ENCODE measurements around the gene INTS15.
"Not testable (repeated sequence)": the region's sequence is repeated elsewhere in the genome, so short reads cannot be mapped to it uniquely, and the experiment has no call there.

INTS15 gene

DNA sequence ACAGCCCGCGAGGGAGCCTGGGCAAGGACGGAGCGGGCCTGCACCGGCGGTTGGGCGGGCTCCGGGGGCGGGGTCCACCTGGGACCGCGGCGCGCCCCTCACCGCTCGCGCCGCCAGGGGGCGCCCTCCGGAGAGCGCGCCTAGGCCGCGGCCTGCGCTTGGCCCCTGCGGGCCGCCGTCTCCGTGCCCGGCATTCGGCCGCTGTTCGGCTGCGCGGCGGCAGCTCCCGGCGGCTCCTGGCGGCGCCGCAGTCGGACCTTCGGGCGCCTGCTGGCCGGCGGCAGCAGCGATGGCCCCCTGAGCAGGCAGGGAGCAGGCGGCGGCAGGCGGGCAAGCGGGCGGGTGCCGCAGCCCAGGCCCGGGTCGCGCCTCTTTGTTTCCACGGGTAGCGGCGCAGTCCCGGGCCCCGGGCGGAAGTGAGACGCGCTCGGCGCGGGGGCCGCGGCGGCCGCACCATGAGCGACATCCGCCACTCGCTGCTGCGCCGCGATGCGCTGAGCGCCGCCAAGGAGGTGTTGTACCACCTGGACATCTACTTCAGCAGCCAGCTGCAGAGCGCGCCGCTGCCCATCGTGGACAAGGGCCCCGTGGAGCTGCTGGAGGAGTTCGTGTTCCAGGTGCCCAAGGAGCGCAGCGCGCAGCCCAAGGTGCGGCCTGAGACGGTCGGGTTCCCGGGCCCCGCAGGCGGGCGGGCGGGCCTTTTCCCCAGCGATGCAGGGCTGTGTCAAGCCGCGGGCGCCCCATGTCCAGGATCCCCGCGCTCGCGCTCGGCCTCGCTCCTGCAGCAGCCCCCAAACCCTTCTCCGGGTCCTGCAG, at the start of gene INTS15:
TSS of gene INTS15 (plus strand) at position 193 of the 816 bp plus-strand sequence. CDS start at position 456, 263 bp downstream.
- DNase-seq: no peak

DNA sequence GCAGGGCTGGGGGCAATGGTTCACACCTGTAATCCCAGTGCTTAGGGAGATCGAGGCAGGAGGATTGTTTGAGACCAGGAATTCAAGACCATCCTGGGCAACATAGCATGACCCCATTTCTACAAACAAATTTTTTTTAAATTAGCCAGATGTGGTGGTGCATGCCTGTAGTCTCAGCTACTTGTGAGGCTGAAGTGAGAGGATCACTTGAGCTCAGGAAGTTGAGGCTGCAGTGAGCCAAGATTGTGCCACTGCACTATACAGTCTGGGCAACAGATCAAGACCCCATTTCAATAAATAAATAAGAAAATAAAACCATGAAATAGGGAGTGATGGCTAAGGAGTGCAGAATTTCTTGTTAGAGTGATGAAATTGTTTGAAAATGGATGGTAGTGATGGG, 47.5 kb upstream of the INTS15 start:
- DNase-seq: no peak

DNA sequence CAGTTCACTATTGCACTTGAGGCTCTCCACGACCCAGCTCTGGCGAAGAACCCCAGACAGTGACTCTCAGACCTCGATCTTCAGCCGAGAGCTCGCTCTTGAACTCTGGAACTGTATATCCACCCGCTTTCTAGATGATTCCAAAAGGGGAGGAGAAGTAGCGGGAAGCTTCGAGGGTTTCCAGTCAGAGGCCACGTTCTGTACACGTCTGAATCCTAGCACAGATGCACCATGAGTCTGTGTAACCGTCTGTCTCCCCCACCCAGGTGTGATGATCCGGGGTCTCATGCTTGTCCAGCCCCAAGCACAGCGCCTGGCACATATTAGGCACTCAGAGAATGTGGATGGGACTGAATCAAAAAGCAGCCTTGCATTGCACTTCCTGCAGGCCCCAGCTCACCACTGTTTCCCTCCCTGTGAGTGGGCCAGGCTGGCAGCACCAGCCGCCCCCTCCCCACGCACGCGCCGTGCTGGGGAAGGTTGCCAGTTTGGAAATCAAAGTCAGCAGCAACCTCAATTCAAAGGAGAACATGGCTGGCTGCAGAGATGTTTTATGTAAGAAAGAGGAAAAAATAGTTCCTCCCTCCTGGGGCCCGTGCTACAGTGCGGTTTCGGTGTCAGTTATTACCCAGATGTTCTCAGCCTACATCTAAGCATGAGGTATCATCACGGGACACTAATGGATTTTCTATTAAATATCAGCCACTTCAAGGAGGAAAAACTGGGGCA, 44.3 kb upstream of the INTS15 start:
- DNase-seq: no peak

DNA sequence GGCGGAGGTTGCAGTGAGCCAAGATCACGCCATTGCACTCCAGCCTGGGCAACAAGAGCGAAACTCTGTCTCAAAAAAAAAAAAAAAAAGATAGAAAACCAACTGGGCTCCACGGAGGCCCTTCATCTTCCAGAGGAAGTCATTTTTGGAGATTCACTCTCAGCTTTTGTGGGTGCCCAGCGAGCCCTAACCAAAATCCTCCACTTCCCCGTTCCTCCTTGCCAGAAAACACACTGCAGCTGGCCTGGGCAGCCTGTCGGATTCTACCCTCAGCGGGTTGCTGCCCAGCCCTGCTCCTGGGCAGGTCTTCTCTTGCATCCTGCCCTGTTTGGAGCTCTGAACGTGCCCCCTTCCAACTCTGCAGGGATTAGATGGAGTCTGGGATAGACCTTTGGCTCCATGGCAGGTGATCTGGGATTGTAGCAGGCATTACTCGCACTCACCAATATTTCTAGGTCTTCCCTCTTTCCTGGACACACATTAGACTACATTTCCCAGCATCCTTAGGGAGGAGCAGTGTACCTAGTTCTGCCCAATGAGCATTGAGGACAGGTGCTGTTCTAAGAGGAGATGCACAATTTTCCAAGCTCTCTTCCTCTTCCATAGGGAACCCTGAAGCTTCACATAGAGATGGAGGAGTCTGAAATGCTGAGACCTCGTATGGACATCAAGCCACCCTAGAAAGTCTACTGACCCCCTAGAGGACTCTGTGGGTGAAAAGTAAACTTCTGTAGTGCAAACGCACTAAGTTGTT, 43.1 kb upstream of the INTS15 start:
- no peak for DNase-seq

DNA sequence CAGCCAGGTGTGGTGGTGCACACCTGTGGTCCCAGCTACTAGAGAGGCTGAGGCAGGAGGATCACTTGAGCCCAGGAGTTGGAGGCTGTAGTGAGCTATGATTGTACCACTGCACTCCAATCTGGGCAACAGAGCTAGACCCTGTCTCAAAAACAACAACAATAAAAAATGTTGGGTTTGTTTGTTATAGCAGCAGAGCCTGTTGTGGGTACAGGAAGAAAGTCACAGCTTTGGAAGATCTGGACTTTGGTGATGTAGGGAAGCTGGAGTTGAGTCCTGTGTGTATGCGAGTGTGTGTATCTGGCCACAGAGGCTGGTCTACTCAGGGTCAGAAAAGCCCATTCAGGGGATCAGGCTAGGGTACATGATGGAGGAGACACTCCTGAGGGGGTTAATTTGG, 42.4 kb upstream of the INTS15 start:
- DNase-seq: no peak

DNA sequence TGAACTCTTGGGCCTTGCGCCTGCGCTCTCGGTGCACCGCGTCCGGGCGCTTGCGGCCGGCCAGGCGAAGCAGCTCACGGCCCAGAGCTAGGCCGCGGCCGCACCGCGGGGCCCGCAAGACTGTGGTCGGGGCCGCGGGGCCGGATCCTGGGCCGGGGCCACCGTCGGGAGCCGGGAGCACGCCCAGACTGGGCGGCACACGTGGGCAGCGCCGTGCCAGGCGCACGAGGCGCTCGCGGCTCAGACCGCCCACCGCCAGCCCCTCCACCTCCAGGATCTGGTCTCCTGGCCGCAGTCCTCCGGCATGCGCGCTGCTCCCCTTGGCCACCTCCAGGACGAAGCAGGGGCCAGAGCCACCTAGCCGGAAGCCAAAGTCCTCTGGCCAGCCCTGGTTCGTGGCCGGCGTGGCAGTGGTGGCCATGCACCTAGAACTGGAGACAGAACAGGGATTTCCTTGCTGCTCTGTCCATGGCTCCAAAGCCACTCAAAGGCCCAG, 38.8 kb upstream of the INTS15 start, which contains the start of gene GRID2IP:
TSS of gene GRID2IP (minus strand) at position 446 of the 496 bp plus-strand sequence. CDS start at position 421, 25 bp downstream.
- no peak for DNase-seq

DNA sequence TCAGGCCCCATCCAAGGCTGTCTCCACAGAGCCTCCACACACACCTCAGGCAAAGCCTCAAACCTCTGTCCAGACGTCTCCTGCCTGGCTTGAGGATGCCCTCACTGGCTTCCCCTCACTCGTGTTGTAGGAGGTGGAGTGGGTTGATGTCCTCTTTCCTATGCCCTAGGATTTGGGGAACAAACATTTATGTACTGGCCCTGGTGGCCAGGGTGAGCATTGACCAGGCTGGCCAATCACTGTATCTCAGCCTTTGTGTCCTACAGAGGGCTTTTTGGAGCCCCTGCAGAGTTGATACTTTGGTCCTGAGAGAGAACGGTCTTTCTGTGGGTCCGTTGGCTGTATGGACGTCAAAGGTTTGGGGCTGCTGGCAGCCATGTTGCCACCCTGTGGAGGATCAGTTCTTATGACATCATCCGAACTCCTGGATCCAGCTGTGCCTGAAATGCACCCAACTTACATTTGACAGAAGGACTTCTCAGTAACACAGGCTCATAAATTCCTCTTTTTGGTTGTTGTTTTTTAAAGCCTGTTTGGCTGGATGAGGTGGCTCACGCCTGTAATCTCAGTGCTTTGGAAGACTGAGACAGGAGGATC, 36.3 kb upstream of the INTS15 start:
- DNase-seq: no peak

DNA sequence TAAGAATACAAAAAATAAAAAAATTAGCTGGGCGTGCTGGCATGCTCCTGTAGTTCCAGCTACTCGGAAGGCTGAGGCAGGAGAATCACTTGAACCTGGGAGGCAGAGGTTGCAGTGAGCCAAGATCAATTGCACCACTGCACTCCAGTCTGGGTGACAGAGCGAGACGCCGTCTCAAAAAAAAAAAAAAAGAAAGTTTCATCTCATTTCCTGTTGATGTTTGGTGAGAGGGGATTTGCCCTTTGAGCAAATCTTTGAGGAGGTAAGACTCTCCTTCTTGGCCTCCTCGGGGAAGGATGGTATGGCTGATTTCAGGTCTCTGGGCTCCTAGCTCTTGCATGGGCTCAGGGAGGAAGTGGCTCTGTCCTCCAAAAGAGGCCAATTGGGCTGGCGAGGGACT, 35.0 kb upstream of the INTS15 start:
- no peak for DNase-seq

DNA sequence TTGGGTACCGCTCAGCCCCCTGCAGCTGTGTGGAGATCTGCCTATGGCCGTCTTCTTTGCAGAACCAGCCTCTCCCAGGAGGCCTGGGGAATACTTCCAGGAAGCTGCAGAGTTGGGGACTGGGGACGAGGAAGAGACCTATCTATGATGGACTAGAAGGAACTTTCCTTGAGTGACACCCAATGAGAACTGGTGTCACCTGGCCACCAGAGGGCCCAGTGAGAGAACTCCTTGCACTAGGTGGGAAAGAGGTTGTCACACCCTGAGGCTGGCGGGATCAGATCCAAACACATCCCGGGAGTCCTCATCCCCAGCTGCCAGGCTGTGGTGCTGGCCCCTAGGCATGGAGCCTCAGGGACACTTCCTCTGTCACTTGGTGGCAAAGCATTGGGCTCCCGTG, 33.6 kb upstream of the INTS15 start:
- DNase-seq: no peak

DNA sequence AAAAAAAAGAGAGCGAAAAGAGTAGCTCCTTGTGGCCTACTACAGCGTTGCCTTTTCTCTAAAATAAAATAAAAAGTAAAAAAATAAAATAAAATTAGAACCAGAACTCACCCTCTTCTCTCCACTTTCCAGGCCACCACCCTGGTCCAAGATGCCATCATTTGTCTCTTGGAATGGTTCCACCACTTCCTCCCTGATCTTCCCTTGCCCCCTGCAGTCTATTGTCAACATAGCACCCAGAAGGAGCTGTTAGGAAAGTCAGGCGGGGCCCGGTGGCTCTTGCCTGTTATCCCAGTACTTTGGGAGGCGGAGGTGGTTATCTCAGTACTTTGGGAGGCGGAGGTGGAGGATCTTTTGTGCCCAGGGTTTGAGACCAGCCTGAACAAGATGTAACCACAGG, 31.0 kb upstream of the INTS15 start:
- no peak for DNase-seq

DNA sequence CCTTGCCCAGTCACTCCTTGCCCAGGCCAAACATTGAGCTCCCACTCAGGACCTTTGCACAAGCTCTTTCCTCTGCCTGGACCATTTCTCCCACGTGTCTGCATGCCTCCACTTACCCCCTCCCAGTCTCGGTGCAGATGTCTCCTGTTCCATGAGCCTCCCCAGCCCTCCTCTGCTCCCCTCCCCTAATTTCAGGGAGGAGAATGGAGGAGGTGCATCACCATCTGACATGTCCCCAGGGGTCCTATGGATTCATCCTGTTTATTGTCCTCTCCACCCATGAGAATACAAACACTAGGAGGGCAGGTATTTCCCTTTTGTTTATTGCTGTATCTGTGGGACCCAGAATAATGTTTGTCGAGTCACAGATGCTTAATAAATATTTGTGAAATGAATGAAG, 29.9 kb upstream of the INTS15 start:
- DNase-seq: no peak

DNA sequence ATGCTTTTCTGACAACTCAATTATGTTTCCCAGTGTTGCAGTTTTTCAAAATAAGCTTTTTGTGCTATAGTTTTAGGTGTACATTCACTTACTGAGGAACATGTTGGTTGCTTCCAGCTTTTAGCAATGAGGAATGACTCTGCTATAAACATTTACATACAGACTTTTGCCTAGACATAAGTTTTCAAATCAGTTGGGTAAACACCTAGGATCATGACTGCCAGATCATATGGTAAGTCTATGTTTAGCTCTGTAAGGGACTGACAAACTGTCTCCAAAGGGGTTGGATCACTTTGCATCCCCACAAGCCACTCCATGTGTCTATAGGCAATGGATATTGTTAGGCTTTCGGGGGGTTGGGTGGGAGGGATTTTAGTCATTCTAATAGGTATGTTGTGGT, 27.7 kb upstream of the INTS15 start:
- no peak for DNase-seq

DNA sequence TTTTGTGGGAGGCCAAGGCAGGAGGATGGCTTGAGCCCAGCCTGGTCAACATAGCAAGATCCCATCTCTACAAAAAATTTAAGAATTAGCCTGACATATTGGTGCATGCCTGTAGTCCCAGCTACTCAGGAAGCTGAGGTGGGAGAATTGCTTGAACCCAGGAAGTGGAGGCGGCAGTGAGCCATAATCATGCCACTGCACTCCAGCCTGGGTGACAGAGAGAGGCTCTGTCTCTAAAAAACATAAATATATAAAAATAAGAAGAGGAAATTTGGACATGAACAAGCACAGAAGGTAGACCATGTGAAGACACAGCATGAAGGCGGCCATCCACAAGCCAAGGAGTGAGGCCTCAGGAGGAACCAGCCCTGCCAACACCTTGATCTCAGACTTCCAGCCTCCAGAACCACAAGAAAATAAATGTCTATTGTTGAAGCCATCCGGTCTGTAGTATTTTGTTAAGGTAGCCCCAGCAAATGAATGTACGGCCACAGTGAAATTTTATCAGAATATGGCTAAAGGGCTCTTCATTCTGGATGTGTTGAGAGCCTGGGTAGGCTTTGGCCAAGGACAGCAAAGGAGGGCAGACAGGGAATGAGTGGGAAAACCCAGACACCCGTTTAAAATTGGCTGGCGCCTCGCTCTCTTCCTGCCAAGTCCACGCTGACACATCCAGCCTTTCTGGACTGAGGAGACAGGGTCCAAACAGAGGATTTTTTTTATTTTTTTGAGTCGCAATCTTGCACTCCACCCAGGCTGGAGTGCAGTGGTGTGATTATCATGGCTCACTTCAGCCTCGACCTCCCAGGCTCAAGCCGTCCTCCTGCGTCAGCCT, 25.7 kb upstream of the INTS15 start:
- DNase-seq: no peak

DNA sequence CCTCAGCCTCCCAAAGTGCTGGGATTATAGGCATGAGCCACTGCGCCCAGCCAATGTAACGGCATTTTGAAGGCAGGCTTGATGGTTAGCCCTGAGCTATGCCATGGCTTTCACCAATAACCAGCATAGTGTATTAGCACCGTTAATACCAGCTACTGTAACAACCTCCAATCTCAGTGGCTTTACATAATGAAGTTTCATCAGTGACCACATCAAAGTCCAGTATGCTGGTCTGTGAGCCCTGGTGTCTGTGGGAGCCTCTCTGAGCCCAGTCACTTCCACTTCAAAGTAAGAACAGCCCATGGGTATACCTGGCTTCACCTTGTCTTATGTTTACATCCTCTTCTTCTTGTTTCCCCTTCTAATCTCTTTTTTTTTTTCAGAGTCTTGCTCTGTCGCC, 24.2 kb upstream of the INTS15 start:
- no peak for DNase-seq

DNA sequence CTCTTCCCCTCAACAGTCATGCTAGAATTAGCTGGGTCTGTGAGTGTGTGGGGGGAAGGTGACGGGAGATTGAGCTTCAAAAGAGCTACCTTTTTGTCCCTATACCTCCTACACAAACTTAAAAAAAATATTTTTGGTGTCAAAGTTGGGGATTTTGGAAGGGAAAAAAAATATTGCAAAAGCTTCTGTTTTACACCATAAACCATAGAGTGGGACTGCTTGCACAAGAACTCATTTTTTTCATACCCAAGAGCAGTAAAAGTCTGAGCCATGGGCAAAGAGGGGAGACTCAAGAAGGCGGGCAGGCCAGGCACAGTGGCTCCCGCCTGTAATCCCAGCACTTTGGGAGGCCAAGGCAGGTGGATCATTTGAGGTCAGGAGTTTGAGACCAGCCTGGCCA, 21.9 kb upstream of the INTS15 start:
- no peak for DNase-seq

DNA sequence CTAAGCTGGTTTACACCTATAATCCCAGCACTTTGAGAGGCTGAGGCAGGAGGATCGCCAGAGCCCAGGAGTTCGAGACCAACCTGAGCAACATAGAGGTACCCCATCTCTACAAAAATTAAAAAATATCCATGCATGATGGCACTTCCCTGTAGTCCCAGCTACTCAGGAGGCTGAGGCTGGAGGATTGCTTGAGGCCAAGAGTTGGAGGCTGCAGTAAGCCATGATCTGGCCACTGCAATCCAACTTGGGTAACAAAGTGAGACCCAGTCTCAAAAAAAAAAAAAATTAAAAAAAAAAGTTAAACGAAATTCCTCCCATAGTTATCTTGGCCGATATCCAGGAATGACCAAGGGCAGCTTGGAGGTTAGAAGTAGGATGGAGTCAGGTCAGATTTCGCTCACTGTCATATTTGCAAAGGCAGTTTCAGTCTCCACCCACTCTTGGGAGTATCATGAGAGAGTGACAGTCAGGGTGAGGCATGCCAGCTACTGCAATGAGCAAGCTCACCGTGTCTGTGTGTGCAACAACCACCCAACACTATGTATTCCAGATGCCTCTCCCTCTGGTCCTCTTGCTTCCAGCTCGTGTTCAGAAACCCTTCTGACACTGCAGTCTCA, 18.6 kb upstream of the INTS15 start:
- DNase-seq: no peak

DNA sequence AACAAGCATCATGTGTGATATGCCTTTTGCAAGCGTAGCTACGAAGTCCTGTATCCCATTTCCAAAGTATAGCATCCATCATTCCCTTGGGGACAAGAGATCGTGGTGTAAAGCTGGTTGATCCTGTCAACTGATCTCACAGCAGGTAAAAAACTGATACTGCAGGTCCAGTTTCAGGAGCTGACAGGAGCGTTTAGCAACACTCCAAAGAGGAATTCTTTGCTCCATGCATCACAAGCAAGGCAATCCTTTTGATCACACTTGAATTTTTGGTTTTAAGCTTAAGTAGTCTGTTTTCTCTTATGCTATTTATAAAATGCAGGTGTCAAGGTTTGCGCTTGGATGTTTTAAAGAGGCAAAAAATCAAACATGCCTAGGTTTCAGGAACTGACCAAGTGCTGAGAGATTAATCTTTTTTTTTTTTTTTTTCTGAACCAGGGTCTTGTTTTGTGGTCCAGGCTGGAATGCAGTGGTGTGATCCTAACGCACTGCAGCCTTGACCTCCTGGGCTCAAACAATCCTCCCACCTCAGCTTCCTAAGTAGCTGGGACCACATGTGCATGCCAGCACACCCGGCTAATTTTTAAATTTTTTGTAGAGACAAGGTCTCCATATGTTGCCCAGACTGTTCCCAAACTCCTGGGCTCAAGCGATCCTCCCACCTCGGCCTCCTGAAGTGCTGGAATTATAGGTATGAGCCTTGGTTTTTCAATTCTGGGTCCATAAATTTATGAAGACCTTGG, 14.4 kb upstream of the INTS15 start:
- no peak for DNase-seq

DNA sequence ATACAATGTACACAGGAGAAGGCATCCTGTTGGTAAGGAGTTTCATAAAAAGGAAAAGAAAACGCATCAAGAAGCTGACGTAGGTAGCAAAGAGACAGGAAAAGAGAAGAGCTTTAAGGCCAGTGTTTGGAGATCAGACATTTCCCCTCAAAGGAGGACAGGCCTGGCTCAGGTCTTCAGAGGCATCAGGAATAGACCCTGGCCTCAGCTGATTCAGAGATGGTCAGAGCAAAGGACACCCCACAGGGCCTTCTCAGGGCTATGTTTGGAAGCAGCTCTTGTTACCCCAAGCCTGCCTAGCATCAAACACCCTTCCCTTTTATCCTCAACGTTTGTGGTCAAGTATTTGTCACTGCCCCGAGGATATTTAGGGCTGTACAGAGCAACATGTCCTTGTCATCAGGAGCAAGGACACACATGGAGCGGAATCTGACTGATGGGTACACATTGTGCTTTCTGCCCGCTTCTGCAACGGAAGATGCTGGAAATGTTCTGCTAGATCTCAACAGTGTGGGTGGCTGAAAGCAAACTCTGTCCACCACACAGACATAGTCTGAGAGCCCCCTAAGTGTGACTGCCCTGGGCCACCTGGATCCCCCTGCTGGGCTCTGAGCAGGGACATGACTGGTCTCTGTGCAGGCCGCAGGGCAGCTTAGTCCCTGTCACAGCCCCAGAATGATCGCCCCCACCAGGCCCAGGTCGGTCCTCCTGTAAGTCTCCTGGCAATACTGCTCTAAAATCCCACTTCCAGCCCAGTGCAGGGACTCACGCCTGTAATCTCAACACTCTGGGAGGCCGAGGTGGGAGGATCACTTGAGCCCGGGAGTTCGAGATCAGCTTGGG, 13.6 kb upstream of the INTS15 start:
- no peak for DNase-seq

DNA sequence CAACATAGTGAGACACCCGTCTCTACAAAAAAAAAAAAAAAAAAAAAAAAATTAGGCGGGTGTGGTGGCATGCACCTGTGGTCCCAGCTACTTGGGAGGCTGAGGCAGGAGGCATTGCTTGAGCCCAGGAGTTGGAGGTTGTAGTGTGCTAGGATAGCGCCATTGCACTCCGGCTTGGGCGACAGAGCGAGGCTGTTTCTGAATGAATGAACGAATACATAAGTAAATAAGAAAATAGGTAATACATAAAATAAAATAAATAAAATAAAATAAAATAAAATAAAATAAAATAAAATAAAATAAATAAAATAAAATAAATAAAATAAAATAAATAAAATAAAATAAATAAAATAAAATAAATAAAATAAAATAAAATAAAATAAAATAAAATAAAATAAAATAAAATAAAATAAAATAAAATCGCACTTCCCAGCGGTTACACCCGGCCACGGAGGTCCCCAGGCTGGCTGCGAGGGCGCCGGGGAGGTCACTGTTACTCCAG, 12.9 kb upstream of the INTS15 start:
- not testable (repeated sequence) for DNase-seq
